Neural cell (in vitro differentiated cells): ENCODE results near the gene PPP1R12C.

Source experiments
- EP300 ChIP-seq: fragments of 450-650 bp; conservative IDR thresholded peaks from 2 replicates; pipeline ENCODE4 v1.6.1; 2014; ENCODE audit warnings: antibody characterized with exemption, mild to moderate bottlenecking, moderate library complexity; ENCODE audit not compliant: poor library complexity, severe bottlenecking
- EZH2 ChIP-seq: fragments of 200-600, 300-800 bp; shearing (Covaris generic), sonication (generic); IDR thresholded peaks from 2 replicates; pipeline ENCODE4 v1.6.1; 2014; ENCODE audit warnings: antibody characterized with exemption, low read length, borderline replicate concordance, mild to moderate bottlenecking; ENCODE audit not compliant: insufficient read depth, poor library complexity, severe bottlenecking
- MXI1 ChIP-seq: fragments of 450-650 bp; conservative IDR thresholded peaks from 2 replicates; pipeline ENCODE4 v1.6.1; 2014; ENCODE audit warnings: antibody characterized with exemption, mild to moderate bottlenecking; ENCODE audit not compliant: poor library complexity, severe bottlenecking
- POLR2AphosphoS5 ChIP-seq: IDR thresholded peaks from 2 replicates; pipeline ENCODE4 v1.6.1; 2012
- RAD21 ChIP-seq: fragments of 450-650 bp; conservative IDR thresholded peaks from 2 replicates; pipeline ENCODE4 v1.6.1; 2014; ENCODE audit warnings: antibody characterized with exemption, mild to moderate bottlenecking, moderate library complexity
- SMC3 ChIP-seq: fragments of 450-650 bp; conservative IDR thresholded peaks from 2 replicates; pipeline ENCODE4 v1.6.1; 2014; ENCODE audit warnings: antibody characterized with exemption, mild to moderate bottlenecking, moderate library complexity; ENCODE audit not compliant: poor library complexity
- TF ChIP-seq, protein P1 (sequence below): fragments of 450-650 bp; IDR thresholded peaks from 2 replicates; pipeline ENCODE4 v1.5.1; 2014; ENCODE audit warnings: antibody characterized with exemption, mild to moderate bottlenecking, moderate library complexity; ENCODE audit not compliant: poor library complexity, severe bottlenecking
- TF ChIP-seq, protein P2 (sequence below): IDR thresholded peaks from 2 replicates; pipeline ENCODE4 v1.6.1; 2012; ENCODE audit warnings: borderline replicate concordance

DNA sequence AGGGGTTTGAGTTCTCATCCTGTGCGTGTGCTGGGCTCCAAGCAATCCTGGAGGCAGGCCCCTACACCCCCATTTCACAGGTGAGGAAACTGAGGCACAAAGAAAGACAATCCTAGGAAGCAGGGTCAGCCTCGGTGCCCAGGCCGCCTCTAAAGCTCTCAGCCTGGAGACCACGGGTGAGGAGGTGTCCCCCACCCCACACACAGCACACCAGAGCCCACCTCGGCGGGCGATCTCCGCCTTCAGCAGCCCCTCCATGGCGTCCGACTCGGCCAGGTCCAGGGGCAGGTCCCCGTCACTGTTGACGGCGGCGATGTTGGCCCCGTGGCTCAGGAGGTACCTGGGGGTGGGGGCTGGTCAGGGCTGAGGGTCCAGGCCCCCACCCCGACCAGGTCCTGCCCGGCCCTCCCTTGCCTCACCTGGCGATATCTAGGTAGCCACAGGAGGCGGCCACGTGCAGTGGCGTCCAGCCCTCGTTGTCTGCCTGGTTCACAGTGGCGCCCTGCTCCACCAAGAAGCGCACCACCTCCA lies 5.1 kb downstream of the PPP1R12C start:
- no peak for TF ChIP-seq SMC3
- TF ChIP-seq RAD21 = no peak
- no peak for TF ChIP-seq EZH2
- TF ChIP-seq, protein P1, sequence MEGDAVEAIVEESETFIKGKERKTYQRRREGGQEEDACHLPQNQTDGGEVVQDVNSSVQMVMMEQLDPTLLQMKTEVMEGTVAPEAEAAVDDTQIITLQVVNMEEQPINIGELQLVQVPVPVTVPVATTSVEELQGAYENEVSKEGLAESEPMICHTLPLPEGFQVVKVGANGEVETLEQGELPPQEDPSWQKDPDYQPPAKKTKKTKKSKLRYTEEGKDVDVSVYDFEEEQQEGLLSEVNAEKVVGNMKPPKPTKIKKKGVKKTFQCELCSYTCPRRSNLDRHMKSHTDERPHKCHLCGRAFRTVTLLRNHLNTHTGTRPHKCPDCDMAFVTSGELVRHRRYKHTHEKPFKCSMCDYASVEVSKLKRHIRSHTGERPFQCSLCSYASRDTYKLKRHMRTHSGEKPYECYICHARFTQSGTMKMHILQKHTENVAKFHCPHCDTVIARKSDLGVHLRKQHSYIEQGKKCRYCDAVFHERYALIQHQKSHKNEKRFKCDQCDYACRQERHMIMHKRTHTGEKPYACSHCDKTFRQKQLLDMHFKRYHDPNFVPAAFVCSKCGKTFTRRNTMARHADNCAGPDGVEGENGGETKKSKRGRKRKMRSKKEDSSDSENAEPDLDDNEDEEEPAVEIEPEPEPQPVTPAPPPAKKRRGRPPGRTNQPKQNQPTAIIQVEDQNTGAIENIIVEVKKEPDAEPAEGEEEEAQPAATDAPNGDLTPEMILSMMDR = no peak
- no peak for TF ChIP-seq POLR2AphosphoS5
- TF ChIP-seq, protein P2, sequence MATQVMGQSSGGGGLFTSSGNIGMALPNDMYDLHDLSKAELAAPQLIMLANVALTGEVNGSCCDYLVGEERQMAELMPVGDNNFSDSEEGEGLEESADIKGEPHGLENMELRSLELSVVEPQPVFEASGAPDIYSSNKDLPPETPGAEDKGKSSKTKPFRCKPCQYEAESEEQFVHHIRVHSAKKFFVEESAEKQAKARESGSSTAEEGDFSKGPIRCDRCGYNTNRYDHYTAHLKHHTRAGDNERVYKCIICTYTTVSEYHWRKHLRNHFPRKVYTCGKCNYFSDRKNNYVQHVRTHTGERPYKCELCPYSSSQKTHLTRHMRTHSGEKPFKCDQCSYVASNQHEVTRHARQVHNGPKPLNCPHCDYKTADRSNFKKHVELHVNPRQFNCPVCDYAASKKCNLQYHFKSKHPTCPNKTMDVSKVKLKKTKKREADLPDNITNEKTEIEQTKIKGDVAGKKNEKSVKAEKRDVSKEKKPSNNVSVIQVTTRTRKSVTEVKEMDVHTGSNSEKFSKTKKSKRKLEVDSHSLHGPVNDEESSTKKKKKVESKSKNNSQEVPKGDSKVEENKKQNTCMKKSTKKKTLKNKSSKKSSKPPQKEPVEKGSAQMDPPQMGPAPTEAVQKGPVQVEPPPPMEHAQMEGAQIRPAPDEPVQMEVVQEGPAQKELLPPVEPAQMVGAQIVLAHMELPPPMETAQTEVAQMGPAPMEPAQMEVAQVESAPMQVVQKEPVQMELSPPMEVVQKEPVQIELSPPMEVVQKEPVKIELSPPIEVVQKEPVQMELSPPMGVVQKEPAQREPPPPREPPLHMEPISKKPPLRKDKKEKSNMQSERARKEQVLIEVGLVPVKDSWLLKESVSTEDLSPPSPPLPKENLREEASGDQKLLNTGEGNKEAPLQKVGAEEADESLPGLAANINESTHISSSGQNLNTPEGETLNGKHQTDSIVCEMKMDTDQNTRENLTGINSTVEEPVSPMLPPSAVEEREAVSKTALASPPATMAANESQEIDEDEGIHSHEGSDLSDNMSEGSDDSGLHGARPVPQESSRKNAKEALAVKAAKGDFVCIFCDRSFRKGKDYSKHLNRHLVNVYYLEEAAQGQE = no peak
- no peak for TF ChIP-seq EP300
- TF ChIP-seq MXI1 = no peak
